GM21825 (cell line): ENCODE results near the gene HPS5.
A peak's percentile ranks its signal among the peaks of the same experiment; 100 is the strongest.

ENCODE experiments used
- ATAC-seq: cut with Tn5 transposase; IDR thresholded peaks from one replicate; pipeline ENCODE4 v1.9.1; 2021; ENCODE audit warnings: mild to moderate bottlenecking, moderate library complexity; ENCODE audit not compliant: unreplicated experiment

Gene HPS5

DNA sequence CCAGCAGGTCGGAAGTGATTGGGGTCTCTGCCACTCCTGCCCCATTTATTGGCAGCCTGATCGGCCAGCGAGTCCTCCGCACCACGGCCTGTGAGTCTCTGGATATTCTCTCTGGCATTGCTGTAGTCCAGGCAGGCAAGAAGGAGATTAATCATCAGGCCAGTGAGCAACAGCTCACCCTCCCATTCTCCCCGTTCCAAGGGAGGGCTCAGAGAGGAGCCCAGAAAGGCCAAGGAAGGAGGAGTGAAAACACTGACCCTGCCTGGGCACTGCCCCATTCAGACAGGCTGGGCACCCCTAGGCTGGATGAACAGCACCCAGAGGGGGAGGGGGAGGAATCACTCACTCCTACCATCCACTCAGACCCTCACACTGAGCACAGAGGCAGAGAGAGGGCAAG lies 76.5 kb downstream of the HPS5 start:
- no peak for ATAC-seq

DNA sequence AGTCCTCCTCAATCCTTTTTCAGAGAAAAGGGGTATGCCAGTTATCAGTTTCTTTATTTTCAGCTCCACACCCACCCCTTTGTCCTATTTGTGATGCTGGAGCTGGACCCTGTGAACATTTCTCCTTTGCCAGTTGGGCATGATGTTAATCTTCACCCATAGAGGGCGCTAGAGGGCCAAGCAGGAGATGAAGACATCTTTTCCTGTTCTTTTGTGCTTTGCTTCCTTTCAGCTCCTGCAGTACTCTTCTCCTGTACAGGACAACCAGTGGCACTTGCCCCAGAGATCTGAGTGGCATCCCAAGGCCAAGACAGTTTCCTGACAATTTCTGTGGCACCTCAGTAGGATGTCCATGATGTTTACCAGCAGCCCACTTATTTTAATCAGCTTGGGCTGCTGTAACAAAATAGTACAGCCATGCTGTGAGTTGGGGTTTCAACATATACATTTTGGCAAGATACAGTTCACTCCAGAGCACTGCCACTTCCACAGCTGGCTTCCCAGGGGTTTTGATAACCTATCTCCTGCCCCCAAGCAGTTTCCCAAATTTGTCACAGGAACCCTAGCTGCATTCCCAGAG lies 78.1 kb downstream of the HPS5 start:
- ATAC-seq, result no peak

DNA sequence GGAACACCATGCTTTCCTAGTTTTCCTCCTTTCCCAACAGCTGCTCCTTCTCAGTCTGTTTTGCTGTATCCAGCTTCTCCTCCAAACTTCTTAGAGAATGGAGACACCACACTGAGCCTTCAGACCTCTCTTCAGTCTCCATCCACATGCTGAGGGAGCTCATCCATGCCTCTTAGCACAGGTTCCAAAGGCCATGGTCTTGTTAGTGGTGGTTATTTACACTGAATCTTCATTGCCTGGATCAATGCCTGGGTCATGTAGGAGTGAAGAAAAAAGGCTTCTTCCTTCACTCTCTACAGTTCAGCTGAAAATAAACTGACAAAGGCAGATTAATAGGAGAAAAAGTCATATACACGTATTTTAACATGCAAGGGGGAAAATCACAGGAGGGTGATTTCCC lies 82.3 kb downstream of the HPS5 start:
- no peak for ATAC-seq

DNA sequence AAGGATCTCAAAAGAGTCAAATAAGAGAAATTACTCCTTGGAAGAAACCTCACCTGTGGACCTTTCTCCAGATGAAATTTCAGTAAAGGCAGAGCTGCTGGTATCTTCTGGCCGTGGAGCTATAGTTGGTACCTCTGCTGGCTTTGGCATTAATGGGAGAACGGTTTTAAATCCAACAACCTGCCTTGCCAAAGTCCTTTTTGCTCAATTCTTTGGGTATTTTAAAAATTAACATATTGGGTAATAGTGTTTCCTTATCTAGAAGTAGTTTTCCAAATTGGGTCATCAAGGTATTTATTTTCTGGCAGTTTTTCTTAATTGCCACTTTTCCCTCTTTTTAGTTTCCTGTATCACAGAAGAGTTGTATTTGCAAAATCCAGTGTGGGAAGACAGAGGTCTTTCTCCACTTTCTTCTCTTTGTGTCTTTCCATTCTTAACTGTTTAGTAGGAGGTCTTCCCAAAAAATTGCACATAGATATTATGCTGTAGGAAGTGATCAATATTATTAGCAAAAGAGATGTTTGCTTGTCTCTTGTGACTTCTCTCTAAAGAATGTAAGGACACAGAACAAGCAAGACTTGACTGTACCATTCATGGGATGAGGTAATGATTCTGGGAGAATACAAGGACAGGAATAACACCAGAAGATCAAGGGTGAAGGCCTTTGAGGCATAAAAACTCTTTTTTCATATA lies 85.1 kb downstream of the HPS5 start, which contains the start of gene SAA4:
SAA4 (minus strand) TSS at position 139 of the 693 bp plus-strand sequence. CDS start 876 bp downstream, outside the sequence.
- ATAC-seq, result no peak

DNA sequence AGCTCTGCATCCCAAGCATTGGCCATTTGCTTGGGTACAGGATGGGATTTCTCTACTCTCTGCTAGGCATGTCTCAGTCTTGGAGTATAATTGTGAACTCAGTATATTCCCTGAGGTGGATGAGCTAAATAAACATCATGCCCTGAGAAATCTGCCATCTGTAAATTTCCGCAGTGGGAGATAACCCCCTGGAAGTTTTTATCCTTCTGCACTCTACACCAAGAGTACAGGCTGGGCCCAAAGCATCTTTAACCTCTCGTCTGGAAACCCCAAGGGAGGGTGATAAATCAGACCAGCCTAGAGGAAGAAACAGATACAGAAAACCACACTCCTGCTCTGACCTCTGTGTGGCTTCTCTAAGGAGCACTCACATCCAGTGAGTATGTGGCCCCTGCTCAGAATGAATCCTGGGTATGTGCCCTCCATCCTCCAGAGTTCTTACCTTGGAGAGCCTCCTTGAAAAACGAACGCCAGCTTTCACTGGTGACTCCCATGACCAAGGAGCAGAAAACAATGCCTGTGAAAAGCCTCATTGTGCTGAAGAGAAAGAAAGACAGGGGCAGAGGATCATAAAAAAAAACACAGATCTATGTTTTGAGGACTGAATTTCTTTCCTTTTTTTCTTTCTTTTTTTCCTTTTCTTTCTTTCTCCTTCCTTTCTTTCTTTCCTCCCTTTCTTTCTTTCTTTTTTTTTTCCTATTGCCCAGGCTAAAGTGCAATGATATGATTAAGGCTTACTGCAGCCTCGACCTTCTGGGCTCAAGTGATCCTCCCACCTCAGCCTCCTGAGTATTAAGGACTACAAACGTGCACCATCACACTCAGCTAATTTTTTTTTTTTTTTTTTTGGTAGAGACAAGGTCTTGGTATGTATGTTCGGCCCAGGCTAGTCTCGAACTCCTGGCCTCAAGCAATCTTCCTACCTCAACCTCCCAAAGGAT lies 86.3 kb downstream of the HPS5 start:
- no peak for ATAC-seq

DNA sequence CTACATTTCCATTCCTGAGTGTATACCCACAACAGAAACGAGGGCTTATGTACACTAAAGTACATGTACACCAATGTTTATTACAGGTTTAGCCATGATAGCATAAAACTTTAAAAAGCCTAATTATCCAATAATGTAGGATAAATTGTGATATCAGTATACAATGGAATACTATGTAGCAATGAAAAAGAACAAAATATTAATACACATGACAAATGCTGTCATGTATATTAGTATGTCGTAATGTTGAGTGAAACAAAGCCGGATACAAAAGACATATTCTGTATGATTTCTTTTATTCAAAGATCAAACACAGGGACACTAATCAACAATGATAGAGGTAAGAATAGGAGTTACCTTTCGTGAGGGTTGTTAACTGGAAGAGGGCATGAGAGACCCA lies 88.0 kb downstream of the HPS5 start:
- ATAC-seq, result no peak

DNA sequence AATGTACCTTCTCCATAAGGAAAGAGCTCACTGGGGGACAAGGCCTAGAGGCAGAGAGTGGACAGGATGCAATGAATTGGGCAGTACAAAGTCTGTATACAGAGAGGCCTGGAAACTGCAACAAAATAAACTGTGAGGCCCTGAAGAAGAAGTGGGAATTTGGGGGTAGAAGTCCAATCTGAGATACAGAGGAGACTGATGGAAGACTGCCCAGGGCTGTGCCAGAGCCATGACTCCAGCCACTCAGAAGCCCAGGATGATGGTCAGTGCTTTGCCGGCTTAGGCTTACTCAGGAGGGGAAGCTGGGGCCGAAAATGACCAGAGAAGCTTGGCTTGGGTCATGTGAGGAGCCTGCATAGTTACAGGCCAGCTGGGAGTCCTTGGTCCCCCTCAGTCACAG lies 91.1 kb downstream of the HPS5 start:
- ATAC-seq, result no peak

DNA sequence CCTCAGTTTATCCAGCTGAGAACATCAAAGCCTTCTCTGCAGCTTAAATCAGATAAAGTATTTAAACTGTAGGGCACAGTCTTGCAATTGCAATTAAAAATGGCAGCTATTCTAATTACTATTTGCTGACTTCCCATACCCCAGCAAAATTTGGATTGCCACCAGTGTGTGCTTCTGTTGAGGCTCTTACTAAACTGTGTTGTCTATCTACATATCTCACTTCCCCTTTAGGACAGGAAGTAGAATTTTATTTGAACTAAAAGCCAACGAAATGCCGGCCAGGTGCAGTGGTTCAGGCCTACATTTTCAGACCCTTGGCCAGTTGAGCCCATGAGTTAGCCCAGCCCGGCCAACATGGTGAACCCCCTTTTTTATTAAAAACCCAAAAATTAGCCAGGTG lies 92.4 kb downstream of the HPS5 start:
- ATAC-seq, result peak; percentile 92
